LHCN-M2 (cell line): ENCODE measurements around the gene SYNGR3. TPM values are rescaled to one million over a fixed set of nuclear protein-coding genes. Genes with fewer than 3 reads are reported as not detected.
A peak's percentile ranks its signal among the peaks of the same experiment; 100 is the strongest.
"Not testable (repeated sequence)": the region's sequence is repeated elsewhere in the genome, so short reads cannot be mapped to it uniquely, and the experiment has no call there.

ENCODE experiments used
- DNase-seq: peaks from one replicate; pipeline ENCODE4 v3.0.0-alpha.2; 2012; ENCODE audit warnings: low read depth
- polyA plus RNA-seq: library from polyadenylated mRNA; unstranded; fragments of >200 nt; gene quantifications from one replicate; pipeline ENCODE4 v1.2.1, GENCODE V29; 2012; ENCODE audit warnings: missing spikeins
- total RNA-seq: library from RNA; depleted of rRNA; stranded (reverse); fragments of >200 nt; gene quantifications from 2 replicates; pipeline ENCODE4 v1.2.3, GENCODE V29; 2014; rRNA removed

SYNGR3 gene, protein sequence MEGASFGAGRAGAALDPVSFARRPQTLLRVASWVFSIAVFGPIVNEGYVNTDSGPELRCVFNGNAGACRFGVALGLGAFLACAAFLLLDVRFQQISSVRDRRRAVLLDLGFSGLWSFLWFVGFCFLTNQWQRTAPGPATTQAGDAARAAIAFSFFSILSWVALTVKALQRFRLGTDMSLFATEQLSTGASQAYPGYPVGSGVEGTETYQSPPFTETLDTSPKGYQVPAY
- total RNA-seq: 1.1 and 1.6 TPM in 2 replicates
- polyA plus RNA-seq: 0.97 TPM

DNA sequence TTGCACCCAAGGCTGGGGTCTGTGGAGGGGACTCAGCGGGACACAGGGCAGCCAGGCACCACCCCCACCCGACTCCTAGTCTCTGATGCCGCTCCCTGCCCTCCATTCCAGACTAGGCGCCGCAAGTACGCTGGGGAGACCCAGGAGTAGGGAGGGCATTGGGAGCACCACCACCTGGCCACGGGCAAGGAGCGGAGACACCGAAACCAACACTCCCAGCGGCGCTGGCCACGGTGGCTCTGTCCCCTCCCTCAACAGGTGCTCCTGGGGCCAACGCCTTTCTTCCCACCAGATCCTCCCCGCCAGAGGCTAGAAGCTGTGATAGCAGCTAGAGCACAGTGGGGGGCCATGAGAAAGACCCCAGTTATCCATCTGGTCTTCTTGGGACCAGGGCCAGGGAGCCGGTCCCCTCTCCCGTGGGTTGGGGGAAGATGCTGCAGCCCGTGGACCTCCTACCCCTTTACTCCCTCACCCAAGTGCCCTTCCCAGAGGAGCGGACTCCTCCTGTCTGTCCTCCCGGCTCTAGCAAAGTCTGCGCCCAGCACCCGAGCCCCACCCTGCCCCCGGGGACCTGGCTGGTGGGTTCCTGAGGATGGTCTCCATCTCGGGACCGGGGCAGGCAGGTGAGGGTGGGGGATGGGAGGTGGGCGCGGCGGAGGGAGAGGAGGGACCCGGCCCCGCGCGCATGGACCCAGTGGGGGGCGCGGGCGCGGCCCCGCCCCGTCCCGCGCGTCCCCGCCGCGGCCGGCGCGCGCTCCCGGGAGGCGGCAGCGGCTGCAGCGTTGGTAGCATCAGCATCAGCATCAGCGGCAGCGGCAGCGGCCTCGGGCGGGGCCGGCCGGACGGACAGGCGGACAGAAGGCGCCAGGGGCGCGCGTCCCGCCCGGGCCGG is at the start of gene SYNGR3:
TSS of gene SYNGR3 (plus strand) at position 762 of the 892 bp plus-strand sequence. CDS start 133 bp downstream, outside the sequence.
- DNase-seq: no peak

DNA sequence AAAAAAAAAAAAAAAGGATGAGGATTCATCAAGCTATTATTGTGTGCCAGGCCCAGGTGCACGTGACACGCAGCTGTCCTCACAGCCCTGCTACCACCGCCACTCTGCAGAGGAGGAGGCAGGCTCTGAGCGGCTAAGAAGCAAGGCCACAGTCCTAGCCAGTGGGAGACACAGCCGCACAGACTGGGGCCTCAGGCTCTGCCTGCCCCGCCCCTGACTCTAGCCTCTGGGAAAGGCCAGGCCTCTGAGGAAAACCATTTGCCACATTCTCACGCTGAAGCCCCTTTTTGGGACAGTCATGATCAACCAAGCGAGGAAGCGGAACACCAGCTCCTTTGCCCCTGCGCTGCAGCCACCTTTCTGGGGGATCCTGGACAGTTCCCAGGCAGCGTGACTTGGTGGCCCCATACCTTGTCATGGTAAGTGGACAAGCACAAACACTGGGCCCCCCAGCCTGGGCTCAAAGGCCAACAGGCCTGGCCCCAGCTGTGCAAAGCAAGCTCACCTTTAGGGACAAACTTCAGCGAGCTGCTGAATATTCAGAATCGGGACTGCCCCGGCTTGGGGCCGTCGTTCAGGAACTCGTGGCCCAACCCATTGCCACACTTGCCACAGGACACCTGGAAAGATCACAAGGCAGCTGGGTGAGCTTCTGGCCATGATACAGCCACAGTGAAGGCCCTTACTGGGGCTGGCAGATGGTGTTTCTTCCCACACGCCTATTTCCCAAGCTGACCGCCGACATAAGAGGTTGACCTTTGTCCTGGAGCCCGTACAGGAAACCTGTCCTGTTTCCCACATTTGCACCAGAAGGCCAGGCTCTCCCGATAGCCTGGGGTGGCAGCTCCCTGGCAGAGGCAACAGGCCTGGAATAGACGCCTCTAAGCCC is 49.3 kb upstream of the SYNGR3 start:
- DNase-seq: no peak

DNA sequence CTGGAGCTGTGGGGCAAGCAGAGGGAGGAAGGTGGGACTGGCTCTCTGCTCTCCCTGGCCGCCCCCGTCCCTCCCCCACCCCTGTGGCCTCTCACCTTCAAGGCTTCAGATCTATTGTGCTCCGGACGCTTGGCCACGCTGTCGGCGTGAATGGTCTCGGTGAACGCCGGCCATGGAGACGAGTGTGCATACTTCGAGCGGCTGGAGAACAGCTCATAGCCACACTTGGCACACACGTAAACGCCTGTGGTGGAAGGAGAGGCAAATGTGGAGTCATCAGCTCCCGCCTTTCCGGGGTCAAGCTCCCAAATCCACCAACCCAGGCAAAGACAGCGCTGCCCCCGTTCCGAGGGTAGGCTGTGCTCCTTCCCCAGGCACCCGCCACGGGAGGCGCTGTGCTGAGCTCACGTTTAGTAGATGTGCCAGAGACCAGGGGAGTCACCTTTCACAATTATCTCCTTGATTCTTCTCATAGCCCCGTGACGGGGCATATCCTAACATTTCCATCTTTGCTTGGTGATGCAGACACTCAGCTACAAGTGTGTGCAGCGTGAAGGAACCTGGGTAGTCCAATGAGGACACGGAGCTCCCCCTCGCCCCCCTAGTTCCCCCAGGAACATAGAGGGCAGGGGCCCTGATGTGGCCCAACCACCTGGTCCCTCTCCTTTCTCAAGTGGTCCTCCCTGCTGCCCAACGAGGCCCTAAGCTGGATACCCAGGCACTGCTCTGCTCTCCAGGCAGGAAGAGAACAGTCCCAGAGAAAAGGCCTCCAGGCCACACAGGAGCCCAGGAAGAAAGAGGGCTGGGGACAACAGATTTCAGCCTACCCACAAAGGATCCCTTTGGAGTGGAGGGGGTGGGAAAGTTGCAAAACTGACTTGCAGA is 48.4 kb upstream of the SYNGR3 start:
- no peak for DNase-seq

- DNase-seq: peak; percentile 37
These were observed 47.5 kb upstream of the SYNGR3 start for GRCh38 chr16:1942047-1942809.

DNA sequence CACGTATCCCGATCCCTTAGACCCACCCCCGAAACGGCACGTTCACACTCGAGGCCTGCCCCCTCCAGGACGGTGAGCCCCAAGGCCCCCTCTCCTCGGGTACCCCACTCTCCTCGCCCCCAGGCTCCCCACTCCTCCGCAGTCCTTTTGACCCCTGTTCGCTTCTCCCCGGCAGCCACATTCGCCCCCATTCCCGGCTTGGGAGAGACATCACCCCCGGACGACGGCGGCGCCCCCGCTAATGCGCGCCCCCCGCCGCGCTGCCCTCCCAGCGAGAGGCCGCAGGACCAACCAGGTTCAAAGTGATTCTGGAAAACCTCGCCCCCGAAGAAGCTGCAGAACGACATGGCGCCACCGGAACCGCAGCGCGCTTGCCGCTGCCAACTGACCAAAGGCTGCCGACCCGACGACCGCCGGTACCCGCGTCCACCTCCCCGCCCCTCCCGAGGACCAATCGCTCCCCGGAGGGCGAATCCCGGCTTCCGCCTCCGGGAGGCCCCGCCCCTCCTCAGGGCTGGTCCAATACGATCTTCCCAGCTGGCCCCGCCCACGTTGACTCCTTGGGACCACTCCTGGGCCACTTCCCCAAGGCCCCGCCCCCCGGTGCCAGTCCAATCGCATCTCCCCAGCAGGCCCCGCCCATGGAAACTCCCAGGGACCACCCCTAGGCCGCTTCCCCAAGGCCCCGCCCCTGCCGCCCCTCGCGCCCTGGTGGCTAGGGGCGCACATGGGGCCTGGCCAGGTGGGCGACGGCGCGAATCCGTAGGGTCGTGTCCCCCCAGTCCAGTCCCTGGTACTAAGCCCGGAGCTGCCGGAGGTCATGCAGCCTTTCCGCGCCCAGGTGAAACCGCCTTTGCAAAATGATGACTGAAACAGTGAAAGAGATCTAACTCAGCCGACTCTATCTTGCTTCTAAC is 46.7 kb upstream of the SYNGR3 start, which contains the start of gene MSRB1:
TSS of gene MSRB1 (minus strand) at position 390 of the 917 bp plus-strand sequence. CDS start at position 347, 43 bp downstream.
- DNase-seq: peak; percentile 97

DNA sequence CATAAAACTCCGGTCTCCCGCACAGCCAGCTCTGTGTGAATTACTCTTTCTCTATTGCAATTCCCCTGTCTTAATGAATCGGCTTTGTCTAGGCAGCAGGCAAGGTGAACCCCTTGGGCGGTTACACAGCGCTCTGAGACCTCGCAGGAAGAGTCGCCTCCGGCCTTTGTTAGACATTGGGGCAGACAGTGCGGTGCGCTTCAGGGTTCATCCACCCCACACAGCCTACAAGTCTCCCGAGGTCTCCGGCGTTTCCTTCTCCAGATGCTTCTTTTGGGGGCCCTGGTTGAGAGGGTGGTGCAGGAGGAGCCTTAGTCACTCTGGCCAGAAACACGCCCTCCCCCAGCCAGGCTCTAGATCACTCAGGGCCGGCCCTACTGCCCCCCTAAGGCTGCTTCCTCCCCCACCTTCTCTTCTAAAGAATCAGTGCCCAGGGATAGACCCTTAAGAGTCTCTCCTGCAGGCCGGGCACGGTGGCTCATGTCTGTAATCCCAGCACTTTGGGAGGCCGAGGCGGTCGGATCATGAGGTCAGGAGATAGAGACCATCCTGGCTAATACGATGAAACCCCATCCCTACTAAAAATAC is 45.1 kb upstream of the SYNGR3 start:
- DNase-seq: no peak

GRCh38 chr16:1945559-1946391 is 44.0 kb upstream of the SYNGR3 start:
- no peak for DNase-seq

DNA sequence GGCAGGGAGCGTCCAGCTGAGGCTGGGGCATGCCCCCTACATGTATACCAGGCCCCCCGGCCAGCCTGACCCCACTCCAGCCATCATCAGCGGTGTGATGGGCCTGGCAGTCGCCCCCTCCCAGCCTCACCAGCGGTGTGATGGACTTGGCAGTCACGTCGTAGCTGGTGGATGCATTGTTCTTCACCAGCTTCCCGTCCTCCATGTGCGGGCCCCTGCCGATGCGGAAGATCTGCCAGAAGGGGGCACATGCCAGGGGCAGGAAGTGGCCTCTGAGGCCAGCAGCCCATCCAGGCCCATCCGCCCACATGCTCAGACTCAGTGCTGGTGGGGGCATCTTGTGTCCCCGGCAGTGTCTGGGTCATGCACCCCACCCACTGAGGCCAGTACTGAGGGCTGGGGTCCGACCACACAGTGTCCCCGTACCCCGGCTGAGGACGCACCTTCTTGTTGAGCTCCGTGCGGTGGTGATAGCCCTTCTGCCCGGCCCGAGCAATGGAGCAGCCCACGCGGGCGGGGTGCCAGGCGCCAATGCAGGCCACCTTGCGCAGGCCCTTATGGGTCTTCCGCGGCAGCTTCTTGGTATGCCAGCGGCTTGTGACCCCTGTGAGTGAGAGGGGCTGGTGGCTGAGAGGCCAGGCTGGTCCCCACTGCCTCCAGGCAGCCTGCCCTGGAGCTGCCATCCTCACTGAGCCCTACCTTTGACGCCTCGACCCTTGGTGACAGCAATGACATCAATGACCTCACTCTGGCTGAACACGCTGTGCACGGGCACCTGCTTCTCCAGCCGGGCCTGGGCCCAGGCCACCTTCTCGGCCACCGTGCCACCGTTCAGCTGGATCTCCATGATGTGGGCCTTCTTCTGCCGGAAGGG is 43.0 kb upstream of the SYNGR3 start:
- no peak for DNase-seq

GRCh38 chr16:1947369-1947670 is 42.5 kb upstream of the SYNGR3 start:
- DNase-seq: no peak

DNA sequence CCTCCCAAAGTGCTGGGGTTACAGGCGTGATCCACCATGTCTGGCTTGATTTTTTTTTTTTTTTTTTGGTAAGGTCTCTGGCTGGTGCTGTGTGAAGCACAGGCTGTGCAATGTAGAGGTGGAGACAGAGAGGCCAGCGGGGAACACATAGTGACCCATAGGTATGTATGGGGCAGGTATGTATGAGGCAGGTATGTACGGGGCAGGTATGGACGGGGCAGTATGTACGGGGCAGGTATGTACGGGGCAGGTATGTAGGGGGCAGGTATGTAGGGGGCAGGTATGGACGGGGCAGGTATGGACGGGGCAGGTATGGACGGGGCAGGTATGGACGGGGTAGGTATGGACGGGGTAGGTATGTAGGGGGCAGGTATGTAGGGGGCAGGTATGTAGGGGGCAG is 40.3 kb upstream of the SYNGR3 start:
- no peak for DNase-seq

DNA sequence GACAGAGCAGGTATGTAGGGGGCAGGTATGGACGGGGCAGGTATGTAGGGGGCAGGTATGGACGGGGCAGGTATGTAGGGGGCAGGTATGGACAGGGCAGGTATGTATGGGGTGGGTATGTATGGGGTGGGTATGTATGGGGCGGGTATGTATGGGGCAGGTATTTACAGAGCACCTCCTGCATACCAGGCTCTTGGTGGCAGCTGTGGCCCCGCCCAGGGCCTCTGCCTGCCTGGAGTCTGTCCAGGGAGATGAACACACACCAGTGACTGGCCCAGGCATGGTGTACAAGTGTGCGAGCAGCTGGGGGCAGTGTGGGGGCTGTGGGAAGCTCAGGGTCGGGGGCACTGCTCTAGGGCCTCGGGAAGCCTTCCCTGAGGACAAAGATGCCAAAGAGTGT is 39.7 kb upstream of the SYNGR3 start:
- DNase-seq: no peak

- no peak for DNase-seq
These were observed 39.2 kb upstream of the SYNGR3 start for GRCh38 chr16:1950559-1950958.

DNA sequence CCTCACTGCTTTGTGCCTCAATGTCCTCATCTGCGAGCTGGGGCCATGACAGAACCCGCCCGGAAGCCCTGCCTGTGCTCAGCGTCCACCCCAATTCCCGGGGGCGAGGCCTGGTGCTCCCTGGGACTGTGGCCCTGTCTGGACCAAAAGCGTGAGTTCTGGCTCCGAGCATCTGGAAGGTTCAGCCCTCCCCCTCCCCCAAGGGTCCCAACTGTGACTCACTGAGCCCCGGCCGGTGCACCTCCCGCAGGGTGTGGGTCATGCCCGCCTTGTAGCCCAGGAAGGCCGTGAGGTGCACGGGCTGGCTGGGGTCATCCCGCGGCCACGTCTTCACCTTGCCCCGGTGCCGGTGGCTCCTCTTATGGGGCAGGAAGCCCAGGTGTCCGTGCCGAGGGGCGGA is 36.0 kb upstream of the SYNGR3 start:
- DNase-seq: no peak

DNA sequence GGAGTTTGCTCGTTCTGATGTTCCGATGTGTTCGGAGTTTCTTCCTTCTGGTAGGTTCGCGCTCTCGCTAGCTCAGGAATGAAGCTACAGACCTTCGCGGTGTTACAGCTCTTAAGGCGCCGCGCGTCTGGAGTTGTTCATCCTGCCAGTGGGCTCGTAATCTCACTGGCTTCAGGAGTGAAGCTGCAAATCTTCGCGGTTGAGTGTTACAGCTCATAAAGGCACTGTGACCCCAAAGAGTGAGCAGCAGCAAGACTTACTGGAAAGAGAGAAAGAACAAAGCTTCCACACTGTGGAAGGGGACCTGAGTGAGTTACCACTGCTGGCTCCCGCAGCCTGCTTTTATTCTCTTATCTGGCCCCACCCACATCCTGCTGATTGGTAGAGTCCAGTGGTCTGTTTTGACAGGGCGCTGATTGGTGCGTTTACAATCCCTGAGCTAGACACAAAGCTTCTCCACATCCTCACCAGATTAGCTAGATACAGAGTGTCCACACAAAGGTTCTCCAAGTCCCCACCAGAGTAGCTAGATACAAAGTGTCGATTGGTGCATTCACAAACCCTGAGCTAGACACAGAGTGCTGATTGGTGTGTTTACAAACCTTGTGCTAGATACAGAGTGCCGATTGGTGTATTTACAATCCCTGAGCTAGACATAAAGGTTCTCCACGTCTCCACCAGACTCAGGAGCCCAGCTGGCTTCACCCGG is 32.2 kb upstream of the SYNGR3 start:
- DNase-seq: not testable (repeated sequence)

- not testable (repeated sequence) for DNase-seq
These were observed 31.7 kb upstream of the SYNGR3 start for GRCh38 chr16:1958143-1958491.

- DNase-seq: no peak
These were observed 31.0 kb upstream of the SYNGR3 start for GRCh38 chr16:1958715-1959268.
